Trophoblast cell (in vitro differentiated cells and primary cell): Measurements from ENCODE around the gene STON2.

Experiments
- DNase-seq, 2 donors: peaks; one replicate each; pipeline ENCODE4 v3.0.0-alpha.2; 2016
- H2AFZ ChIP-seq: 2 replicates; pipeline ENCODE4 v1.6.1; 2013; ENCODE audit warnings: low read length, moderate library complexity, mild to moderate bottlenecking; ENCODE audit not compliant: insufficient read depth, poor library complexity
- H2AK5ac ChIP-seq: 2 replicates; pipeline ENCODE4 v1.6.1; 2013; ENCODE audit warnings: mild to moderate bottlenecking, low read length
- H2BK120ac ChIP-seq: 2 replicates; pipeline ENCODE4 v1.6.1; 2013; ENCODE audit warnings: low read length, mild to moderate bottlenecking, moderate library complexity; ENCODE audit not compliant: insufficient read depth, poor library complexity
- H2BK12ac ChIP-seq: 2 replicates; pipeline ENCODE4 v1.6.1; 2013; ENCODE audit warnings: mild to moderate bottlenecking, low read length, moderate library complexity
- H2BK5ac ChIP-seq: 2 replicates; pipeline ENCODE4 v1.6.1; 2013; ENCODE audit warnings: low read length, low read depth, moderate library complexity, mild to moderate bottlenecking; ENCODE audit not compliant: poor library complexity
- H3K14ac ChIP-seq: 2 replicates; pipeline ENCODE4 v1.6.1; 2013; ENCODE audit warnings: mild to moderate bottlenecking, low read length
- H3K18ac ChIP-seq: 2 replicates; pipeline ENCODE4 v1.6.1; 2013; ENCODE audit warnings: mild to moderate bottlenecking, low read length
- H3K23ac ChIP-seq: 2 replicates; pipeline ENCODE4 v1.6.1; 2013; ENCODE audit warnings: low read length
- H3K27ac ChIP-seq: 2 replicates; pipeline ENCODE4 v1.5.1; 2013; ENCODE audit warnings: low read depth, mild to moderate bottlenecking, inconsistent platforms, low read length, moderate library complexity
- H3K27me3 ChIP-seq: 2 replicates; pipeline ENCODE4 v1.6.1; 2013; ENCODE audit warnings: inconsistent platforms, mild to moderate bottlenecking, low read length, moderate library complexity; ENCODE audit not compliant: insufficient read depth
- H3K36me3 ChIP-seq, 2 experiments: 1 replicate in 1 of 2; 2 replicates in 1 of 2; pipeline ENCODE4 v1.6.1; 2013; ENCODE audit warnings: low read length in 2 of 2, mild to moderate bottlenecking in 2 of 2, moderate library complexity in 1 of 2; ENCODE audit not compliant: insufficient read depth in 2 of 2, control insufficient read depth in 1 of 2
- H3K4ac ChIP-seq: 2 replicates; pipeline ENCODE4 v1.6.1; 2013; ENCODE audit warnings: low read depth, mild to moderate bottlenecking, low read length, moderate library complexity
- H3K4me1 ChIP-seq, 2 experiments: 1 replicate in 1 of 2; 2 replicates in 1 of 2; pipeline ENCODE4 v1.6.1; 2013; ENCODE audit warnings: low read length in 2 of 2, mild to moderate bottlenecking in 2 of 2, moderate library complexity in 1 of 2; ENCODE audit not compliant: insufficient read depth in 2 of 2, control insufficient read depth in 1 of 2
- H3K4me2 ChIP-seq: 2 replicates; pipeline ENCODE4 v1.6.1; 2013; ENCODE audit warnings: inconsistent platforms, mild to moderate bottlenecking, low read length, moderate library complexity
- H3K4me3 ChIP-seq: 2 replicates; pipeline ENCODE4 v1.5.1; 2013; ENCODE audit warnings: mild to moderate bottlenecking, low read depth, low read length, inconsistent platforms
- H3K79me1 ChIP-seq: one replicate; pipeline ENCODE4 v1.6.1; 2013; ENCODE audit warnings: low read length
- H3K79me2 ChIP-seq: 2 replicates; pipeline ENCODE4 v1.6.1; 2013; ENCODE audit warnings: low read length, mild to moderate bottlenecking; ENCODE audit not compliant: control insufficient read depth, insufficient read depth, poor library complexity
- H3K9ac ChIP-seq: 2 replicates; pipeline ENCODE4 v1.6.1; 2013; ENCODE audit warnings: mild to moderate bottlenecking, low read length
- H3K9me3 ChIP-seq: 2 replicates; pipeline ENCODE4 v1.6.1; 2013; ENCODE audit warnings: low read depth, mild to moderate bottlenecking, control low read depth, inconsistent platforms, low read length; ENCODE audit not compliant: insufficient read depth
- H4K12ac ChIP-seq: 2 replicates; pipeline ENCODE4 v1.6.1; 2013; ENCODE audit warnings: low read depth, mild to moderate bottlenecking, low read length, moderate library complexity
- H4K8ac ChIP-seq: 2 replicates; pipeline ENCODE4 v1.6.1; 2013; ENCODE audit warnings: low read depth, mild to moderate bottlenecking, low read length, moderate library complexity
- H4K91ac ChIP-seq: one replicate; pipeline ENCODE4 v1.6.1; 2013; ENCODE audit warnings: low read depth, mild to moderate bottlenecking, low read length, moderate library complexity
- WGBS: extraction: QIAGEN DNeasy Blood & Tissue Kit; methylation state at CpG from one replicate; pipeline ENCODE4 v1.1.7; 2013; ENCODE audit warnings: missing lambda C conversion rate; ENCODE audit not compliant: insufficient read length, insufficient coverage; ENCODE audit errors: extremely low coverage; 5-methylcytosine and 5-hydroxymethylcytosine counted together

STON2 gene

GRCh38 chr14:81305743-81306142 is 94.4 kb downstream of the STON2 start:
- no peak overlapping the region for H3K18ac ChIP-seq
- H3K4me1 ChIP-seq = peaks cover 4 to 9% of the 10 kb centered on the region in 2 experiments
- no peak overlapping the region for H2BK5ac ChIP-seq
- no peak overlapping the region for H3K23ac ChIP-seq
- H3K27ac ChIP-seq = no peak overlapping the region
- H3K9ac ChIP-seq = no peak overlapping the region
- H3K36me3 ChIP-seq = no peaks in the 10 kb centered on the region
- no peak overlapping the region for H4K12ac ChIP-seq
- no peak overlapping the region for H2AFZ ChIP-seq
- no peak for DNase-seq
- no peak overlapping the region for H2BK12ac ChIP-seq
- no peaks in the 10 kb centered on the region for H3K79me1 ChIP-seq
- no CpG with 5 or more reads among the region's 3 CpGs for WGBS
- no peak overlapping the region for H3K14ac ChIP-seq
- H3K27me3 ChIP-seq = no peaks in the 10 kb centered on the region
- H4K8ac ChIP-seq = no peak overlapping the region
- no peaks in the 10 kb centered on the region for H3K79me2 ChIP-seq
- no peaks in the 10 kb centered on the region for H3K9me3 ChIP-seq
- H2AK5ac ChIP-seq = no peak overlapping the region
- no peak overlapping the region for H3K4me2 ChIP-seq
- no peak overlapping the region for H4K91ac ChIP-seq
- no peak overlapping the region for H3K4me3 ChIP-seq
- H3K4ac ChIP-seq = no peak overlapping the region
- H2BK120ac ChIP-seq = no peak overlapping the region

- Histone ChIP-seq H3K23ac (no peak overlapping the region), H2BK120ac (no peak overlapping the region), H3K18ac (no peak overlapping the region), H3K14ac (no peak overlapping the region), H3K4me2 (no peak overlapping the region), H4K91ac (no peak overlapping the region), H2AFZ (no peak overlapping the region), H3K79me2 (no peaks in the 10 kb centered on the region), H4K12ac (no peak overlapping the region), H4K8ac (no peak overlapping the region), H2BK12ac (no peak overlapping the region), H3K4me3 (no peak overlapping the region), H2AK5ac (no peak overlapping the region), H3K27me3 (no peaks in the 10 kb centered on the region), H3K9me3 (no peaks in the 10 kb centered on the region), H3K9ac (no peak overlapping the region), H2BK5ac (no peak overlapping the region), H3K4me1 (peaks cover 4 to 9% of the 10 kb centered on the region in 2 experiments), H3K4ac (no peak overlapping the region), H3K79me1 (no peaks in the 10 kb centered on the region), H3K36me3 (no peaks in the 10 kb centered on the region), H3K27ac (no peak overlapping the region)
- DNase-seq = no peak
- WGBS = no CpG with 5 or more reads among the region's 4 CpGs
Measured at GRCh38 chr14:81305065-81305464, 95.1 kb downstream of the STON2 start.

GRCh38 chr14:81303258-81303935 is 96.7 kb downstream of the STON2 start:
- no peak overlapping the region for H2BK120ac ChIP-seq
- no peak overlapping the region for H3K23ac ChIP-seq
- H2AFZ ChIP-seq = no peak overlapping the region
- no peaks in the 10 kb centered on the region for H3K9me3 ChIP-seq
- WGBS = no CpG with 5 or more reads among the region's 5 CpGs
- H3K27me3 ChIP-seq = no peaks in the 10 kb centered on the region
- no peaks in the 10 kb centered on the region for H3K79me2 ChIP-seq
- DNase-seq = peak; percentile 93
- H3K79me1 ChIP-seq = no peaks in the 10 kb centered on the region
- no peak overlapping the region for H4K12ac ChIP-seq
- H3K4me1 ChIP-seq = peaks cover 4 to 9% of the 10 kb centered on the region in 2 experiments
- no peak overlapping the region for H3K9ac ChIP-seq
- no peak overlapping the region for H3K18ac ChIP-seq
- H3K27ac ChIP-seq = no peak overlapping the region
- no peak overlapping the region for H4K91ac ChIP-seq
- H3K14ac ChIP-seq = no peak overlapping the region
- H2BK12ac ChIP-seq = no peak overlapping the region
- H4K8ac ChIP-seq = no peak overlapping the region
- H3K4me2 ChIP-seq = no peak overlapping the region
- H2AK5ac ChIP-seq = no peak overlapping the region
- H3K4ac ChIP-seq = no peak overlapping the region
- no peaks in the 10 kb centered on the region for H3K36me3 ChIP-seq
- no peak overlapping the region for H3K4me3 ChIP-seq
- H2BK5ac ChIP-seq = no peak overlapping the region

- no peak overlapping the region for H2AK5ac ChIP-seq
- H3K14ac ChIP-seq = no peak overlapping the region
- no peaks in the 10 kb centered on the region for H3K9me3 ChIP-seq
- WGBS = no CpG with 5 or more reads among the region's 3 CpGs
- H2BK5ac ChIP-seq = no peak overlapping the region
- H3K4ac ChIP-seq = peak overlapping the region; percentile 31
- no peak overlapping the region for H2BK120ac ChIP-seq
- H3K9ac ChIP-seq = no peak overlapping the region
- H3K23ac ChIP-seq = no peak overlapping the region
- H3K4me2 ChIP-seq = no peak overlapping the region
- H3K27ac ChIP-seq = no peak overlapping the region
- no peak overlapping the region for H4K8ac ChIP-seq
- no peaks in the 10 kb centered on the region for H3K27me3 ChIP-seq
- no peak overlapping the region for H3K18ac ChIP-seq
- H2BK12ac ChIP-seq = no peak overlapping the region
- H3K36me3 ChIP-seq = no peaks in the 10 kb centered on the region
- H3K79me1 ChIP-seq = no peaks in the 10 kb centered on the region
- H2AFZ ChIP-seq = no peak overlapping the region
- no peaks in the 10 kb centered on the region for H3K79me2 ChIP-seq
- H3K4me3 ChIP-seq = no peak overlapping the region
- peaks cover 4 to 9% of the 10 kb centered on the region in 2 experiments for H3K4me1 ChIP-seq
- peak in 1 of 2 donors; percentile 40 for DNase-seq
- H4K12ac ChIP-seq = no peak overlapping the region
- no peak overlapping the region for H4K91ac ChIP-seq
Measured at GRCh38 chr14:81302638-81303037, 97.5 kb downstream of the STON2 start.
